B cell (primary cell): ENCODE data around the gene PLP1. TPM values are rescaled to one million over a fixed set of nuclear protein-coding genes. Genes with fewer than 3 reads are reported as not detected.
A peak's percentile ranks its signal among the peaks of the same experiment; 100 is the strongest.

Experiments
- ATAC-seq: fragments of 200-7000 bp; cut with Tn5 transposase; one replicate; pipeline ENCODE4 v1.10.0; 2021; ENCODE audit warnings: low read depth, mild to moderate bottlenecking, moderate number of reproducible peaks, moderate library complexity
- CTCF ChIA-PET: fragments of 350-600 bp; sonication (Branson Sonifier 250); formaldehyde crosslinking; loops from one replicate; lab custom pipeline; 2021; ENCODE audit warnings: antibody characterized with exemption, inconsistent platforms; lab: Charles Lee
- POLR2A ChIA-PET: fragments of 350-600 bp; sonication (Branson Sonifier 250); formaldehyde crosslinking; loops from one replicate; lab custom pipeline; 2021; ENCODE audit warnings: antibody characterized with exemption; lab: Charles Lee
- DNase-seq: peaks from one replicate; pipeline ENCODE4 v3.0.0; 2013
- H2AFZ ChIP-seq: 2 replicates; pipeline ENCODE4 v1.6.1; 2012; ENCODE audit warnings: mild to moderate bottlenecking, low read depth, low read length; ENCODE audit not compliant: insufficient read depth, poor library complexity, severe bottlenecking
- H3K27ac ChIP-seq, 2 donors: 1 replicate in 1 of 2; 2 replicates in 1 of 2; pipeline ENCODE4 v1.5.1; 2012 to 2013; ENCODE audit warnings: low read length in 2 of 2, mild to moderate bottlenecking in 2 of 2, moderate library complexity in 1 of 2
- H3K27me3 ChIP-seq, 4 experiments: fragments of 200-600 bp in 1 of 4; sonication (generic) in 1 of 4; replicated peaks in 1 of 4; 1 replicate in 2 of 4; 2 replicates in 2 of 4; pipeline versions ENCODE4 v1.6.1 to v1.7.0; 2013 to 2016; ENCODE audit warnings: low read length in 3 of 4, mild to moderate bottlenecking in 2 of 4, mixed read lengths in 1 of 4, moderate library complexity in 1 of 4; ENCODE audit not compliant: insufficient read depth in 4 of 4, control insufficient read depth in 3 of 4; ENCODE audit errors: control extremely low read depth in 1 of 4
- H3K36me3 ChIP-seq, 2 experiments: replicated peaks in 1 of 2; 1 replicate in 1 of 2; 2 replicates in 1 of 2; pipeline versions ENCODE4 v1.6.1 to v1.7.1; 2013; ENCODE audit warnings: low read length in 1 of 2; ENCODE audit not compliant: insufficient read depth in 2 of 2, control insufficient read depth in 1 of 2; ENCODE audit errors: control extremely low read depth in 1 of 2, extremely low read depth in 1 of 2
- H3K4me1 ChIP-seq, 2 donors: fragments of 200-600 bp in 1 of 2; sonication (generic) in 1 of 2; 1 replicate in 1 of 2; 2 replicates in 1 of 2; pipeline versions ENCODE4 v1.5.1 to v1.6.1; 2013 to 2017; ENCODE audit warnings: low read length in 2 of 2; ENCODE audit not compliant: control insufficient read depth in 2 of 2, insufficient read depth in 2 of 2
- H3K4me2 ChIP-seq: replicated peaks from 2 replicates; pipeline ENCODE3; 2012; ENCODE audit warnings: mild to moderate bottlenecking, low read depth, low read length; ENCODE audit not compliant: poor library complexity, severe bottlenecking
- H3K4me3 ChIP-seq, 5 experiments: fragments of 200-600 bp in 1 of 5; sonication (generic) in 1 of 5; 1 replicate in 3 of 5; 2 replicates in 2 of 5; pipeline versions ENCODE4 v1.5.1 to v1.7.0; 2011 to 2016; ENCODE audit warnings: low read length in 4 of 5, mild to moderate bottlenecking in 4 of 5, low read depth in 2 of 5, control low read depth in 1 of 5, moderate library complexity in 1 of 5; ENCODE audit not compliant: insufficient read depth in 1 of 5; ENCODE audit errors: control extremely low read depth in 1 of 5, extremely low read depth in 1 of 5
- H3K79me2 ChIP-seq: fragments of 200-600 bp; sonication (generic); one replicate; pipeline ENCODE4 v1.6.0; 2016; ENCODE audit warnings: low read length; ENCODE audit not compliant: control insufficient read depth, insufficient read depth
- H3K9ac ChIP-seq: fragments of 200-600 bp; sonication (generic); 2 replicates; pipeline ENCODE4 v1.6.1; 2017; ENCODE audit warnings: mild to moderate bottlenecking, low read length, moderate library complexity
- H3K9me3 ChIP-seq, 3 donors: one replicate each; pipeline versions ENCODE4 v1.6.1 to v1.7.1; 2013; ENCODE audit warnings: low read length in 2 of 3; ENCODE audit not compliant: control insufficient read depth in 2 of 3, insufficient read depth in 1 of 3; ENCODE audit errors: control extremely low read depth in 1 of 3
- H4K20me1 ChIP-seq: 2 replicates; pipeline ENCODE4 v1.6.0; 2012; ENCODE audit warnings: mild to moderate bottlenecking, low read length; ENCODE audit not compliant: insufficient read depth, control insufficient read depth, poor library complexity, severe bottlenecking
- H3K27ac Mint-ChIP-seq: one replicate; pipeline ENCODE4 v1.8.0; 2021; ENCODE audit warnings: mixed read lengths
- H3K27me3 Mint-ChIP-seq: one replicate; pipeline ENCODE4 v1.8.0; 2021; ENCODE audit warnings: mixed read lengths
- H3K4me1 Mint-ChIP-seq: one replicate; pipeline ENCODE4 v1.8.0; 2021; ENCODE audit warnings: mixed read lengths
- H3K4me3 Mint-ChIP-seq: one replicate; pipeline ENCODE4 v1.8.0; 2021; ENCODE audit warnings: mixed read lengths
- H3K9me3 Mint-ChIP-seq: one replicate; pipeline ENCODE4 v1.8.0; 2022; ENCODE audit warnings: mixed read lengths; ENCODE audit not compliant: insufficient read depth
- EZH2 ChIP-seq: IDR thresholded peaks from 2 replicates; pipeline ENCODE4 v1.6.1; 2012; ENCODE audit warnings: borderline replicate concordance, low read depth, mild to moderate bottlenecking, moderate library complexity, low read length; ENCODE audit not compliant: insufficient read depth, poor library complexity, severe bottlenecking
- WGBS: methylation state at CpG from one replicate; pipeline ENCODE4 v1.1.5; 2013; ENCODE audit warnings: missing lambda C conversion rate; ENCODE audit not compliant: insufficient coverage; 5-methylcytosine and 5-hydroxymethylcytosine counted together
- intact Hi-C: fragments of 100-400 bp; cut with micrococcal nuclease; formaldehyde crosslinking; loops from one replicate; pipeline ENCODE4 v1.10.0; 2022
- polyA plus RNA-seq: library from polyadenylated mRNA; depleted of rRNA; stranded (reverse); fragments of >200 nt; gene quantifications from 2 replicates; pipeline ENCODE4 v1.2.3, GENCODE V29; 2012
- total RNA-seq, 2 donors: library from RNA; stranded (reverse); fragments of 120-200 nt in 1 of 2; gene quantifications; 1 replicate in 1 of 2; 2 replicates in 1 of 2; pipeline versions ENCODE4 v1.2.3 to v1.2.4, GENCODE V29; 2013 to 2022
- TF ChIP-seq, protein P1 (sequence below): fragments of 200-600 bp; IDR thresholded peaks from one replicate; pipeline ENCODE4 v1.8.0; 2022; ENCODE audit warnings: antibody characterized with exemption, mild to moderate bottlenecking

The PLP1 gene
- total and polyA plus RNA-seq, 2 donors (not counting 1 experiment from before 2014, with no cell fraction given), result not detected

DNA sequence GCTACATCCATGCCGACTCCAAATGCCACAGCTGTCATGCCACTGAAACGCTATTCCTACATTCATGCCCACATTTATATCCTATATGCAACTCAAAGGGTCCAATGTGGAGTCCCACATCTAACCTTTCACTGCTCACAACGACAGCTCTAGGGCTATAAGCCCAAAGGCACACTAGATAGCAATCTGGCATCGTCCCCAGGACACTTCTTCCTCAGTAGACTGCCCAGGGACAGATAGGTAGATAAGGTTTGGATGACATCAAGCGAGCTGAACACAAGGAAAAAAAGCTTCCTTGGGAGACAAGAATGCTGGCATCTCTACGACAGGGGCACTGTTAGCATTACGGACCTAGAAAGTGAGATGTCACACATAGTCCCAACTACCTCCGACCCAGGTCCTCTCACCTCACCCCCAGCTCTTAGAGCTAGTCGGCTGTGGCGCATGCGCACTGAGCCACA is 54.7 kb downstream of the PLP1 start:
- no peaks in the 10 kb centered on the region for H3K36me3 ChIP-seq
- Mint-ChIP-seq H3K27ac (peak overlapping the region; percentile 46), H3K27me3 (peaks cover 3% of the 10 kb centered on the region), H3K4me3 (peak overlapping the region; percentile 94), H3K4me1 (peaks cover 5% of the 10 kb centered on the region), H3K9me3 (no peaks in the 10 kb centered on the region)
- ChIA-PET CTCF (interaction anchor here (0.9 to 1.3 kb wide), 5 partner anchors 13 to 298 kb away, joined by 3 to 4 read pairs (median 3); no protein-coding TSS in a partner anchor), POLR2A (no interaction called here)
- H3K27me3 ChIP-seq, result no peaks in the 10 kb centered on the region
- no peak for TF ChIP-seq EZH2
- TF ChIP-seq, protein P1, sequence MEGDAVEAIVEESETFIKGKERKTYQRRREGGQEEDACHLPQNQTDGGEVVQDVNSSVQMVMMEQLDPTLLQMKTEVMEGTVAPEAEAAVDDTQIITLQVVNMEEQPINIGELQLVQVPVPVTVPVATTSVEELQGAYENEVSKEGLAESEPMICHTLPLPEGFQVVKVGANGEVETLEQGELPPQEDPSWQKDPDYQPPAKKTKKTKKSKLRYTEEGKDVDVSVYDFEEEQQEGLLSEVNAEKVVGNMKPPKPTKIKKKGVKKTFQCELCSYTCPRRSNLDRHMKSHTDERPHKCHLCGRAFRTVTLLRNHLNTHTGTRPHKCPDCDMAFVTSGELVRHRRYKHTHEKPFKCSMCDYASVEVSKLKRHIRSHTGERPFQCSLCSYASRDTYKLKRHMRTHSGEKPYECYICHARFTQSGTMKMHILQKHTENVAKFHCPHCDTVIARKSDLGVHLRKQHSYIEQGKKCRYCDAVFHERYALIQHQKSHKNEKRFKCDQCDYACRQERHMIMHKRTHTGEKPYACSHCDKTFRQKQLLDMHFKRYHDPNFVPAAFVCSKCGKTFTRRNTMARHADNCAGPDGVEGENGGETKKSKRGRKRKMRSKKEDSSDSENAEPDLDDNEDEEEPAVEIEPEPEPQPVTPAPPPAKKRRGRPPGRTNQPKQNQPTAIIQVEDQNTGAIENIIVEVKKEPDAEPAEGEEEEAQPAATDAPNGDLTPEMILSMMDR, result no peak
- H4K20me1 ChIP-seq, result no peaks in the 10 kb centered on the region
- no peaks in the 10 kb centered on the region for H3K79me2 ChIP-seq
- H3K27ac ChIP-seq, result no peak overlapping the region
- no peaks in the 10 kb centered on the region for H3K9me3 ChIP-seq
- peaks cover 4 to 5% of the 10 kb centered on the region in 2 donors for H3K4me1 ChIP-seq
- intact Hi-C loops, result loop anchor here (5.0 kb wide), 3 partner anchors 86 to 299 kb away; partner anchors contain the start of gene MORF4L2
- ATAC-seq (no peak), DNase-seq (peak; percentile 76)
- H3K4me2 ChIP-seq, result peak overlapping the region; percentile 77
- peak overlapping the region; percentile 86 for H2AFZ ChIP-seq
- peak overlapping the region; percentile 70 for H3K9ac ChIP-seq
- WGBS, result 19% methylated on average over 7 of the region's 11 CpGs
- peak overlapping the region in 4 of 5 experiments; percentile 64 to 72 (median 68) for H3K4me3 ChIP-seq

DNA sequence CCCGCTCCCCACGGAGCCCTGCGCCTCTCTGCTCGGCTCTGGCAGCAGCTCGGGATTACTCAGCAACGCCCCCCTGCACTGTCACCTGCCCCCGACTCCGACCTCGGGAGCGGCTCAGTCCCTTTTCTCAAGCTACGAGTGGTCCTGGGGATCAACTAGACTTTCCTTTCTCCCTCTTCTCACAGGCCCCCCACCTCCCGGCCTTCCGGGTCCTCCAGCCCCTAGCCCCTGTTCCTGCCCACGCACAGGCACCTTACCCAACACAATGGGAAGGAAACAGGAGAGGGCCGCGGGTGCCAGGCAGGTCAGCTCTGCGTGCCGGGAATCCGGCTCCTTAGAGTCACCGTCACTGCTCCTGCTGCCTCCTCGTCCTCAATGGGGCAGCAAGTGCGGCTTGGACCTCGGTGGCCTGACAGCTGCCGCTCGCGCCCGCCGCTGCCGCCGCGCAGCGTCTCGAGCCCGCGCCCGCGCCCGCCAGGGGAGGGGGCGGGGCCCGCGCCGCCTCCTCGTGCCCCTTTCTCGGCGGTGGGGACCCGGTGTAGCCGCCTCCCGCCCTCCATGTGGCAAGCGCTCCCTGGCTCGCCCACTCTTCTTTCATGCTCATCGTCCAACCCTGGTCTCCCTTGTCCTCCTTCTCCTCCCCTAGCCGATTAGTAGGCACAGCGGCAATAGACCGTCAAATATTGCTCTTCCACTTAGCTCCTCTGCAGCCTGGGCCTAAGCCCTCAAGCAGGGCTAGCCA is 55.3 kb downstream of the PLP1 start, which contains the start of gene RAB9B:
Gene RAB9B (minus strand): TSS at position 455 of the 742 bp plus-strand sequence. CDS start 6,473 bp downstream, outside the sequence.
- under 1% methylated on average over 45 of the region's 54 CpGs for WGBS
- peak within 1 kb of the TSS; percentile 86 for H2AFZ ChIP-seq
- ChIA-PET POLR2A (no interaction called here), CTCF (interaction anchor here (0.9 to 1.3 kb wide), 6 partner anchors 12 to 299 kb away, joined by 3 to 4 read pairs (median 3); no protein-coding TSS in a partner anchor)
- H3K27ac ChIP-seq, result no peak within 1 kb of the TSS
- intact Hi-C loops, result loop anchor here (5.0 kb wide), 3 partner anchors 85 to 300 kb away; partner anchors contain the start of gene MORF4L2
- peaks cover 4 to 5% of the 10 kb centered on the region in 2 donors for H3K4me1 ChIP-seq
- no peak for DNase-seq
- H3K4me2 ChIP-seq, result peak within 1 kb of the TSS; percentile 77
- H4K20me1 ChIP-seq, result no peaks in the 10 kb centered on the region
- no peaks in the 10 kb centered on the region for H3K9me3 ChIP-seq
- no peaks in the 10 kb centered on the region for H3K36me3 ChIP-seq
- Mint-ChIP-seq H3K4me1 (peaks cover 5% of the 10 kb centered on the region), H3K27ac (peak within 1 kb of the TSS; percentile 46), H3K27me3 (peaks cover 3% of the 10 kb centered on the region), H3K4me3 (peak within 1 kb of the TSS; percentile 94), H3K9me3 (no peaks in the 10 kb centered on the region)
- H3K4me3 ChIP-seq, result peak within 1 kb of the TSS in 4 of 5 experiments; percentile 64 to 72 (median 68)
- H3K9ac ChIP-seq, result peak within 1 kb of the TSS; percentile 70
- H3K79me2 ChIP-seq, result no peaks in the 10 kb centered on the region
- TF ChIP-seq, protein P1, result no peak
- no peak for TF ChIP-seq EZH2
- ATAC-seq, result peak; percentile 93
- H3K27me3 ChIP-seq, result no peaks in the 10 kb centered on the region
